ENCODE data around the gene MED4. TPM values are rescaled to one million over a fixed set of nuclear protein-coding genes. Genes with fewer than 3 reads are reported as not detected.
A peak's percentile ranks its signal among the peaks of the same experiment; 100 is the strongest.

MED4 gene
- total RNA-seq, 2 experiments from 2014 or later, result 53.6 to 57.2 TPM

- Mint-ChIP-seq H3K4me3 (no peak overlapping the region), H3K27ac (no peak overlapping the region), H3K36me3 (ENCODE audit: low read depth) (no peaks in the 10 kb centered on the region), H3K9me3 (no peaks in the 10 kb centered on the region), H3K27me3 (no peaks in the 10 kb centered on the region), H3K4me1 (ENCODE audit: low read depth) (peaks cover 22% of the 10 kb centered on the region)
- ChIA-PET POLR2A (interaction anchor here (1.0 to 2.0 kb wide), 2 partner anchors 12 to 24 kb away, joined by 3 to 4 read pairs; no protein-coding TSS in a partner anchor), CTCF (interaction anchor here (1.1 to 3.1 kb wide), 9 partner anchors 9 to 451 kb away, joined by 3 to 16 read pairs (median 4); partner anchors contain the start of genes MED4 and NUDT15)
- intact Hi-C loops (cut with micrococcal nuclease), result no loop called here
- ATAC-seq (no peak), DNase-seq (no peak)
- no peak for TF ChIP-seq CTCF (IDR thresholded peaks at IDR 0.05)
Measured at GRCh38 chr13:48131533-48131932, 36.6 kb upstream of the MED4 start.

- no peaks in the 10 kb centered on the region for H3K27me3 Mint-ChIP-seq
- peak; percentile 83 for TF ChIP-seq CTCF (IDR thresholded peaks at IDR 0.05)
- no peaks in the 10 kb centered on the region for H3K36me3 Mint-ChIP-seq (ENCODE audit: low read depth)
- H3K9me3 Mint-ChIP-seq, result no peaks in the 10 kb centered on the region
- H3K4me3 Mint-ChIP-seq, result peak overlapping the region; percentile 13
- H3K4me1 Mint-ChIP-seq (ENCODE audit: low read depth), result peaks cover 22% of the 10 kb centered on the region
- CTCF ChIA-PET, result interaction anchor here (0.6 to 2.7 kb wide), 56 partner anchors 9 to 643 kb away, joined by 3 to 29 read pairs (median 4); partner anchors contain the start of genes ITM2B, MED4 and RB1
- H3K27ac Mint-ChIP-seq, result peak overlapping the region; percentile 62
- intact Hi-C loops (cut with micrococcal nuclease), result loop anchor here (5.0 to 10.0 kb wide), 3 partner anchors 105 to 458 kb away; partner anchors contain the start of gene ITM2B
- POLR2A ChIA-PET, result interaction anchor here (0.9 to 1.3 kb wide), 4 partner anchors 9 to 177 kb away, joined by 3 to 5 read pairs (median 4); partner anchors contain the start of gene ITM2B
- ATAC-seq (peak; percentile 85), DNase-seq (peak; percentile 24)
Measured at GRCh38 chr13:48126944-48127830, 32.3 kb upstream of the MED4 start.

GRCh38 chr13:48125794-48126228 lies 30.9 kb upstream of the MED4 start:
- Mint-ChIP-seq H3K27ac (no peak overlapping the region), H3K27me3 (no peaks in the 10 kb centered on the region), H3K4me3 (no peak overlapping the region), H3K9me3 (no peaks in the 10 kb centered on the region), H3K36me3 (ENCODE audit: low read depth) (no peaks in the 10 kb centered on the region), H3K4me1 (ENCODE audit: low read depth) (peaks cover 18% of the 10 kb centered on the region)
- TF ChIP-seq CTCF (IDR thresholded peaks at IDR 0.05), result no peak
- intact Hi-C loops (cut with micrococcal nuclease), result loop anchor here (5.0 to 10.0 kb wide), 3 partner anchors 106 to 459 kb away; partner anchors contain the start of gene ITM2B
- CTCF ChIA-PET, result interaction anchor here (0.9 to 2.7 kb wide), 9 partner anchors 8 to 645 kb away, joined by 3 to 29 read pairs (median 8); partner anchors contain the start of gene ITM2B
- DNase-seq, result no peak
- no peak for ATAC-seq
- POLR2A ChIA-PET, result interaction anchor here (1.3 kb wide), 1 partner anchor 10 kb away, joined by 4 read pairs; no protein-coding TSS in a partner anchor

- H3K27me3 Mint-ChIP-seq, result no peaks in the 10 kb centered on the region
- ATAC-seq (no peak), DNase-seq (no peak)
- no peak overlapping the region for H3K27ac Mint-ChIP-seq
- H3K9me3 Mint-ChIP-seq, result no peaks in the 10 kb centered on the region
- intact Hi-C loops (cut with micrococcal nuclease), result loop anchor here (10.0 kb wide), 1 partner anchor 461 kb away; no protein-coding TSS in a partner anchor
- TF ChIP-seq CTCF (IDR thresholded peaks at IDR 0.05), result no peak
- CTCF ChIA-PET, result interaction anchor here (1.0 to 1.2 kb wide), 2 partner anchors 30 to 46 kb away, joined by 3 read pairs; no protein-coding TSS in a partner anchor
- no peaks in the 10 kb centered on the region for H3K36me3 Mint-ChIP-seq (ENCODE audit: low read depth)
- POLR2A ChIA-PET, result no interaction called here
- H3K4me3 Mint-ChIP-seq, result no peak overlapping the region
- H3K4me1 Mint-ChIP-seq (ENCODE audit: low read depth), result peaks cover 11% of the 10 kb centered on the region
Measured at GRCh38 chr13:48123812-48124211, 28.9 kb upstream of the MED4 start.

All from activated CD8-positive, alpha-beta T cell treated with anti-CD3 and anti-CD28 coated beads for 36 hours (primary cell).